Right lobe of liver (tissue), 4 donors: ENCODE results near the gene TMEM247.

Experiments used
- CTCF ChIP-seq, 4 donors: fragments of 200-600 bp in 3 of 4; fragments of 450-650 bp in 1 of 4; IDR thresholded peaks; one replicate each; pipeline versions ENCODE4 v1.5.1 to v1.8.0; 2016 to 2022; ENCODE audit warnings: antibody characterized with exemption in 4 of 4, mild to moderate bottlenecking in 2 of 4
- POLR2A ChIP-seq: fragments of 450-650 bp; IDR thresholded peaks from one replicate; pipeline ENCODE4 v1.6.1; 2017; ENCODE audit warnings: antibody characterized with exemption, mild to moderate bottlenecking
- donor health status: DM: no; HTN: no; CAD: no.
- donor health status: DM: no; HTN: no; CAD: no.
- donor health status: DM: no; HTN: yes; CAD: no.

GRCh38 chr2:46438794-46439193 lies 40.6 kb upstream of the TMEM247 start:
- TF ChIP-seq CTCF (IDR thresholded peaks at IDR 0.05), result no peak
- no peak for TF ChIP-seq POLR2A
